Neural cell (in vitro differentiated cells): ENCODE data around the gene CA12. TPM values are rescaled to one million over a fixed set of nuclear protein-coding genes. Genes with fewer than 3 reads are reported as not detected.

Experiments
- H2AFZ ChIP-seq: fragments of 200-600, 300-800 bp; sonication (generic), shearing (Covaris generic); 2 replicates; pipeline ENCODE4 v1.6.0; 2014; ENCODE audit warnings: low read depth, mild to moderate bottlenecking, antibody characterized with exemption, low read length, moderate library complexity
- H3F3A ChIP-seq: fragments of 200-600 bp; shearing (Covaris generic); 2 replicates; pipeline ENCODE4 v1.6.1; 2016; ENCODE audit warnings: mild to moderate bottlenecking, moderate library complexity, mixed read lengths, antibody characterized with exemption, low read length; ENCODE audit not compliant: insufficient read depth, poor library complexity, severe bottlenecking
- H3K27ac ChIP-seq: fragments of 200-600, 300-800 bp; sonication (generic), shearing (Covaris generic); 2 replicates; pipeline ENCODE4 v1.5.1; 2014; ENCODE audit warnings: mild to moderate bottlenecking, low read length, moderate library complexity
- H3K27me3 ChIP-seq: fragments of 300-800, 200-600 bp; sonication (generic), shearing (Covaris generic); 2 replicates; pipeline ENCODE4 v1.6.0; 2014; ENCODE audit warnings: mild to moderate bottlenecking, low read depth, low read length, moderate library complexity; ENCODE audit not compliant: insufficient read depth
- H3K36me3 ChIP-seq: fragments of 300-800, 200-600 bp; sonication (generic), shearing (Covaris generic); 2 replicates; pipeline ENCODE4 v1.5.1; 2014; ENCODE audit warnings: mild to moderate bottlenecking, antibody characterized with exemption, low read length, moderate library complexity; ENCODE audit not compliant: insufficient read depth
- H3K4me2 ChIP-seq: fragments of 300-800, 200-600 bp; sonication (generic), shearing (Covaris generic); 2 replicates; pipeline ENCODE4 v1.6.0; 2014; ENCODE audit warnings: mild to moderate bottlenecking, low read length
- H3K4me3 ChIP-seq: fragments of 300-800, 200-600 bp; sonication (generic), shearing (Covaris generic); 2 replicates; pipeline ENCODE4 v1.5.1; 2014; ENCODE audit warnings: mild to moderate bottlenecking, low read length, moderate library complexity
- H3K79me2 ChIP-seq: fragments of 200-600 bp; shearing (Covaris generic); replicated peaks from 2 replicates; pipeline ENCODE4 v1.6.0; 2014; ENCODE audit warnings: mild to moderate bottlenecking, low read length, moderate library complexity; ENCODE audit not compliant: insufficient read depth
- H3K9ac ChIP-seq: fragments of 300-800, 200-600 bp; sonication (generic), shearing (Covaris generic); 2 replicates; pipeline ENCODE4 v1.6.1; 2016; ENCODE audit warnings: mild to moderate bottlenecking, low read length, mixed read lengths
- H3K9me2 ChIP-seq: fragments of 200-600 bp; shearing (Covaris generic); 2 replicates; pipeline ENCODE4 v1.6.1; 2016; ENCODE audit warnings: mild to moderate bottlenecking, low read length, mixed read lengths; ENCODE audit not compliant: insufficient read depth
- H3K9me3 ChIP-seq: fragments of 200-600, 300-800 bp; sonication (generic), shearing (Covaris generic); 2 replicates; pipeline ENCODE4 v1.6.1; 2016; ENCODE audit warnings: mild to moderate bottlenecking, mixed run types, low read length, moderate library complexity, mixed read lengths
- H4K20me1 ChIP-seq: fragments of 200-600 bp; shearing (Covaris generic); 2 replicates; pipeline ENCODE4 v1.6.1; 2016; ENCODE audit warnings: mild to moderate bottlenecking, mixed run types; ENCODE audit not compliant: insufficient read depth
- EP300 ChIP-seq: fragments of 450-650 bp; conservative IDR thresholded peaks from 2 replicates; pipeline ENCODE4 v1.6.1; 2014; ENCODE audit warnings: antibody characterized with exemption, mild to moderate bottlenecking, moderate library complexity; ENCODE audit not compliant: poor library complexity, severe bottlenecking
- EZH2 ChIP-seq: fragments of 200-600, 300-800 bp; shearing (Covaris generic), sonication (generic); IDR thresholded peaks from 2 replicates; pipeline ENCODE4 v1.6.1; 2014; ENCODE audit warnings: antibody characterized with exemption, low read length, borderline replicate concordance, mild to moderate bottlenecking; ENCODE audit not compliant: insufficient read depth, poor library complexity, severe bottlenecking
- MXI1 ChIP-seq: fragments of 450-650 bp; conservative IDR thresholded peaks from 2 replicates; pipeline ENCODE4 v1.6.1; 2014; ENCODE audit warnings: antibody characterized with exemption, mild to moderate bottlenecking; ENCODE audit not compliant: poor library complexity, severe bottlenecking
- POLR2AphosphoS5 ChIP-seq: IDR thresholded peaks from 2 replicates; pipeline ENCODE4 v1.6.1; 2012
- RAD21 ChIP-seq: fragments of 450-650 bp; conservative IDR thresholded peaks from 2 replicates; pipeline ENCODE4 v1.6.1; 2014; ENCODE audit warnings: antibody characterized with exemption, mild to moderate bottlenecking, moderate library complexity
- SMC3 ChIP-seq: fragments of 450-650 bp; conservative IDR thresholded peaks from 2 replicates; pipeline ENCODE4 v1.6.1; 2014; ENCODE audit warnings: antibody characterized with exemption, mild to moderate bottlenecking, moderate library complexity; ENCODE audit not compliant: poor library complexity
- TAF1 ChIP-seq: IDR thresholded peaks from 2 replicates; pipeline ENCODE4 v1.6.1; 2012; ENCODE audit warnings: low read depth
- polyA plus RNA-seq: library from polyadenylated mRNA; depleted of rRNA; stranded (reverse); fragments of >200 nt; gene quantifications from 2 replicates; pipeline ENCODE4 v1.2.3, GENCODE V29; 2014
- TF ChIP-seq, protein P1 (sequence below): fragments of 450-650 bp; IDR thresholded peaks from 2 replicates; pipeline ENCODE4 v1.5.1; 2014; ENCODE audit warnings: antibody characterized with exemption, mild to moderate bottlenecking, moderate library complexity; ENCODE audit not compliant: poor library complexity, severe bottlenecking
- TF ChIP-seq, protein P2 (sequence below): IDR thresholded peaks from 2 replicates; pipeline ENCODE4 v1.6.1; 2012; ENCODE audit warnings: borderline replicate concordance

Gene CA12
- polyA plus RNA-seq, 1 donor from 2014 or later = 0.11 TPM

DNA sequence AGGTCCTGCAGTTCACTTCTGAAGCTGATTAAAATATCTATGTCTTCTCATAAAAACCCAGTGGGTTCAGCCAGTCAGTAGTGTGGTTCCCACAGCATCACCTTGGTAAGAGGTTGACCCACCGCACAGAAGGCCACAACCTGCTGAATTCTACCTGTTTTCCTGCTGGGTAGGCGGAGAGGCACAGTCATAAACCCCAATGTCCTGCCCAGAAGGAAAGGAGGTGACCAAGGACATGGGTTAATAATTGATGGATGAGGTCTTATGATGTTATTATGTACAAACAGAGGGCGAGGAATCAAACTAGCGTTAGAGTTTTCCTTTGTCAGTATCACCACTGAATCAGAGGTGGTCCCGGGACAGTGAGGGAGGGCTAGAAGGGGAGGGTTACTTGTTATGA, 27.8 kb downstream of the CA12 start:
- H3K79me2 ChIP-seq = no peaks in the 10 kb centered on the region
- no peaks in the 10 kb centered on the region for H3K9me2 ChIP-seq
- no peak overlapping the region for H3K9ac ChIP-seq
- H3K4me3 ChIP-seq = no peak overlapping the region
- H3K36me3 ChIP-seq = no peaks in the 10 kb centered on the region
- H3K27ac ChIP-seq = no peak overlapping the region
- no peaks in the 10 kb centered on the region for H3K27me3 ChIP-seq
- H3F3A ChIP-seq = no peaks in the 10 kb centered on the region
- no peaks in the 10 kb centered on the region for H3K9me3 ChIP-seq
- no peaks in the 10 kb centered on the region for H4K20me1 ChIP-seq
- no peak for TF ChIP-seq POLR2AphosphoS5
- TF ChIP-seq RAD21 = no peak
- TF ChIP-seq, protein P1, sequence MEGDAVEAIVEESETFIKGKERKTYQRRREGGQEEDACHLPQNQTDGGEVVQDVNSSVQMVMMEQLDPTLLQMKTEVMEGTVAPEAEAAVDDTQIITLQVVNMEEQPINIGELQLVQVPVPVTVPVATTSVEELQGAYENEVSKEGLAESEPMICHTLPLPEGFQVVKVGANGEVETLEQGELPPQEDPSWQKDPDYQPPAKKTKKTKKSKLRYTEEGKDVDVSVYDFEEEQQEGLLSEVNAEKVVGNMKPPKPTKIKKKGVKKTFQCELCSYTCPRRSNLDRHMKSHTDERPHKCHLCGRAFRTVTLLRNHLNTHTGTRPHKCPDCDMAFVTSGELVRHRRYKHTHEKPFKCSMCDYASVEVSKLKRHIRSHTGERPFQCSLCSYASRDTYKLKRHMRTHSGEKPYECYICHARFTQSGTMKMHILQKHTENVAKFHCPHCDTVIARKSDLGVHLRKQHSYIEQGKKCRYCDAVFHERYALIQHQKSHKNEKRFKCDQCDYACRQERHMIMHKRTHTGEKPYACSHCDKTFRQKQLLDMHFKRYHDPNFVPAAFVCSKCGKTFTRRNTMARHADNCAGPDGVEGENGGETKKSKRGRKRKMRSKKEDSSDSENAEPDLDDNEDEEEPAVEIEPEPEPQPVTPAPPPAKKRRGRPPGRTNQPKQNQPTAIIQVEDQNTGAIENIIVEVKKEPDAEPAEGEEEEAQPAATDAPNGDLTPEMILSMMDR = no peak
- TF ChIP-seq, protein P2, sequence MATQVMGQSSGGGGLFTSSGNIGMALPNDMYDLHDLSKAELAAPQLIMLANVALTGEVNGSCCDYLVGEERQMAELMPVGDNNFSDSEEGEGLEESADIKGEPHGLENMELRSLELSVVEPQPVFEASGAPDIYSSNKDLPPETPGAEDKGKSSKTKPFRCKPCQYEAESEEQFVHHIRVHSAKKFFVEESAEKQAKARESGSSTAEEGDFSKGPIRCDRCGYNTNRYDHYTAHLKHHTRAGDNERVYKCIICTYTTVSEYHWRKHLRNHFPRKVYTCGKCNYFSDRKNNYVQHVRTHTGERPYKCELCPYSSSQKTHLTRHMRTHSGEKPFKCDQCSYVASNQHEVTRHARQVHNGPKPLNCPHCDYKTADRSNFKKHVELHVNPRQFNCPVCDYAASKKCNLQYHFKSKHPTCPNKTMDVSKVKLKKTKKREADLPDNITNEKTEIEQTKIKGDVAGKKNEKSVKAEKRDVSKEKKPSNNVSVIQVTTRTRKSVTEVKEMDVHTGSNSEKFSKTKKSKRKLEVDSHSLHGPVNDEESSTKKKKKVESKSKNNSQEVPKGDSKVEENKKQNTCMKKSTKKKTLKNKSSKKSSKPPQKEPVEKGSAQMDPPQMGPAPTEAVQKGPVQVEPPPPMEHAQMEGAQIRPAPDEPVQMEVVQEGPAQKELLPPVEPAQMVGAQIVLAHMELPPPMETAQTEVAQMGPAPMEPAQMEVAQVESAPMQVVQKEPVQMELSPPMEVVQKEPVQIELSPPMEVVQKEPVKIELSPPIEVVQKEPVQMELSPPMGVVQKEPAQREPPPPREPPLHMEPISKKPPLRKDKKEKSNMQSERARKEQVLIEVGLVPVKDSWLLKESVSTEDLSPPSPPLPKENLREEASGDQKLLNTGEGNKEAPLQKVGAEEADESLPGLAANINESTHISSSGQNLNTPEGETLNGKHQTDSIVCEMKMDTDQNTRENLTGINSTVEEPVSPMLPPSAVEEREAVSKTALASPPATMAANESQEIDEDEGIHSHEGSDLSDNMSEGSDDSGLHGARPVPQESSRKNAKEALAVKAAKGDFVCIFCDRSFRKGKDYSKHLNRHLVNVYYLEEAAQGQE = no peak
- TF ChIP-seq EZH2 = no peak
- TF ChIP-seq TAF1 = no peak
- no peak for TF ChIP-seq SMC3
- TF ChIP-seq MXI1 = no peak
- TF ChIP-seq EP300 = no peak
- H2AFZ ChIP-seq = no peak overlapping the region
- H3K4me2 ChIP-seq = no peak overlapping the region

DNA sequence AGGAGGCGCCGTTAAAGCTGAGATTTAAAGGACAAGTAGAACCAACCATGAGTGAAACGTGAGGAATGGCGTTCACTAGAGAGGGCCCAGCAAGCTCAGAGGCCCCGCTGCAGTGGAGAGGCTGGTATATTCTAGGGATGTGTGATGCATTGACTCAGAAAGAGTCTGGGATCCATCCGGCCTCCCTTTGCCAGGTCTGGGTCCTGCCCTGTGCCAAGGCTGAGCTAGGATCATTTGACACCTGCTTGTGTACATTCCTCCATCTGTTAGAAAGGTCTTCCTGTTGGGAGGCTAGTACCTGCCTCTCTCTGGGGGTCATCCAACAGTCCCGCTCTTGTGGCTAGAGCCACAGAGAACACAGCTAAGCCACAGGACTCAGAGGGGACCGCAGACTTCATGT, 28.4 kb downstream of the CA12 start:
- no peaks in the 10 kb centered on the region for H4K20me1 ChIP-seq
- no peaks in the 10 kb centered on the region for H3K9me2 ChIP-seq
- no peak overlapping the region for H3K9ac ChIP-seq
- H3K27ac ChIP-seq = no peak overlapping the region
- no peaks in the 10 kb centered on the region for H3F3A ChIP-seq
- no peak overlapping the region for H2AFZ ChIP-seq
- H3K9me3 ChIP-seq = no peaks in the 10 kb centered on the region
- TF ChIP-seq, protein P1 = no peak
- TF ChIP-seq, protein P2 = no peak
- TF ChIP-seq RAD21 (no peak), POLR2AphosphoS5 (no peak), TAF1 (no peak), SMC3 (no peak), EZH2 (no peak), MXI1 (no peak), EP300 (no peak)
- H3K36me3 ChIP-seq = no peaks in the 10 kb centered on the region
- H3K4me3 ChIP-seq = no peak overlapping the region
- H3K4me2 ChIP-seq = no peak overlapping the region
- H3K27me3 ChIP-seq = no peaks in the 10 kb centered on the region
- H3K79me2 ChIP-seq = no peaks in the 10 kb centered on the region
